ENCODE data around the gene PDGFRA. TPM values are rescaled to one million over a fixed set of nuclear protein-coding genes. Genes with fewer than 3 reads are reported as not detected.

PDGFRA gene
- 0.13 and 0.39 TPM in 2 replicates for total RNA-seq

DNA sequence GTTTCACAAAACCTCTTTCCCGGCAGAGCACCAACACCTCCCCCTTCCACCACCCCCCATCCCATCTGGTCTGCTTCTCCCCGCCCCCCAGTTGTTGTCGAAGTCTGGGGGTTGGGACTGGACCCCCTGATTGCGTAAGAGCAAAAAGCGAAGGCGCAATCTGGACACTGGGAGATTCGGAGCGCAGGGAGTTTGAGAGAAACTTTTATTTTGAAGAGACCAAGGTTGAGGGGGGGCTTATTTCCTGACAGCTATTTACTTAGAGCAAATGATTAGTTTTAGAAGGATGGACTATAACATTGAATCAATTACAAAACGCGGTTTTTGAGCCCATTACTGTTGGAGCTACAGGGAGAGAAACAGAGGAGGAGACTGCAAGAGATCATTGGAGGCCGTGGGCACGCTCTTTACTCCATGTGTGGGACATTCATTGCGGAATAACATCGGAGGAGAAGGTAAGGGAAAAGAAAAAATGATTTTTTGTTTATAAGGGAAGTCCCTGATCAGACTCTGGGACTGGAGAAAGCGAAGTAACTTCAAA is at the start of gene PDGFRA:
Gene PDGFRA (plus strand): TSS at position 333 of the 541 bp plus-strand sequence. CDS start 29,476 bp downstream, outside the sequence.
- no peak for DNase-seq (ENCODE audit: low read depth in 2 of 2)

DNA sequence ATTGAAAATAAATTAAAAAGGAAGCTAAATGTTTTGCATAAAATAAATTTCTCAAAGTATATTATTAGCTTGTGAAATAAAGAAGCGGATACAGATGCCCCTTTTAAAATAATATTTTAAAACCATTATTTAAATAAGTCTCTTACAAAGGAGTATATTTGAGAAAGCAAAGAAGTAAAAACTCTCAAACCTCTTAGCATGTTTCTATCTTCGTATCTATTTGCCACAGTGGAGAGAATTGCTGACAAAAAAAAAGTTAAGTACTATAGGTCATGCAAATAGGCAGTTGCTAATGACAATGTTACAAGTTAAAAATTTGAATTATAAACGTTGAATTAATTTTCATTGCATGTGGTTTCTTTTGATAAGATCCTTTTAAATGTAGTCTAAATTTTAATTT is 44.5 kb upstream of the PDGFRA start:
- no peak for DNase-seq (ENCODE audit: low read depth in 2 of 2)

DNA sequence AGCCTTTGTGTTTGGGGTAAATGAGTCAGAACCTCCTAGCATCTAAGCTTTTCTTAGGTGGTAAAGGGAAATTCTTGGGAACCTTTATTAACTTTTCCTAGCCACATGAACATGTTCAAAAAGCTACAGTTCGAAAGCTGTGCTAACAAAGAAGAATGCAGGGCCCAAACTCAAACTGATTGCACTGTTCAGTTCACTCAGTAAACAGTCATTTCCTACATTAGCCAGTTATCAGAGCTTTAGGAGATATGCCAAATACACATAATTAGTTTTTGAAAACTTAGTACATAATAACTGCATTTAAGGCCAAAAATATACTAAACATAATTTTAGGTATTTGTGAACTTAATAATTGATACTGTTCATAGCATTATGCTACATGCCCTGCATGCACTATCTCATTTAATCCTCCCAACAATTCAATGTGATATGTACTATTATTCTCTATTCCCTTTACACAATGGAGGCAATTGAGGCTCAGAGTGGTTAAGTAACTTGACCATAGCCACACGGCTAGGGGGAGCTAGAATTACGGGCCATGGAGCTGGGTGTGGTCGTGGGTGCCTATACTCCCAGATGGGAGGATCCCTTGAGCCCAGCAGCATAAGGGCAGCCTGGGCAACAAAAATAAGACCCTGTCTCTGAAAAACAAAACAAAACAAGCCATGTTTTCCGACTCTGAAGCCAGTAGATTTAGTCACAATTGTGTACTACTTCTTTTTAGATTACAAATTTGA is 43.9 kb upstream of the PDGFRA start:
- no peak for DNase-seq (ENCODE audit: low read depth in 2 of 2)

DNA sequence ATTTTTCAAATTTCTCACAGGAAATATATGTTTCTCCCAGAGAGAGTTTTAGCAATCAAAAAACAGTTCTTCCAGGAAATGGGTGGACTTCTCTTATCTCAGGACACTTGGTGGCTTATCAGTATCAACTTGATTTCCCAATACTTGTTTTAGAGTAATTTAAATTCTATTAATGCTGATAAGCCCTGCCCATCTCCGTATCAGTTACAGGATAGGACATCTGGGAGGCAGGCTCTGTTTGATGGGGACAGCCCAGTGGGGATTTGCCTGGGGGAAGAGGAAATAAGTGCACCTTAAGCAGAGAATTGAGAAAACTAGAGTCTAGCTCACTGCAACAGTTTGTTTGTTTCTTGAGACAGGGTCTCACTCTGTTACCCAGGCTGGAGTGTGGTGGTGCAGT is 43.2 kb upstream of the PDGFRA start:
- DNase-seq (ENCODE audit: low read depth in 2 of 2) = no peak

DNA sequence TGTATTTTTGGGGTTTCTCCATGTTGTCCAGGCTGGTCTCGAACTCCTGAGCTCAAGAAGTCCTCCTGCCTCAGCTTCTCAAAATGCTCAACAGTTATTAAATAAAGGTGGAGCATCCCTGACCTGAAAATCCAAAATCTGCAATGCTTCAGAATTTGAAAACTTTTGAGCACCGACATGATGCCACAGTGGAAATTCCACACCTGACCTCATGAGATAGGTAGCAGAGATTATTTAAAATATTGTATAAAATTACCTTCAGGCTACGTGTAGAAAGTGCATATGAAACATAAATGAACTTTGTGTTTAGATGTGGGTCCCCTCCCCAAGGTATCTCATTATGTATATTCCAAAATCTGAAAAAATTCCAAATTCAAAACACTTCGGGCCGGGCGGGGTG is 42.7 kb upstream of the PDGFRA start:
- DNase-seq (ENCODE audit: low read depth in 2 of 2) = no peak

DNA sequence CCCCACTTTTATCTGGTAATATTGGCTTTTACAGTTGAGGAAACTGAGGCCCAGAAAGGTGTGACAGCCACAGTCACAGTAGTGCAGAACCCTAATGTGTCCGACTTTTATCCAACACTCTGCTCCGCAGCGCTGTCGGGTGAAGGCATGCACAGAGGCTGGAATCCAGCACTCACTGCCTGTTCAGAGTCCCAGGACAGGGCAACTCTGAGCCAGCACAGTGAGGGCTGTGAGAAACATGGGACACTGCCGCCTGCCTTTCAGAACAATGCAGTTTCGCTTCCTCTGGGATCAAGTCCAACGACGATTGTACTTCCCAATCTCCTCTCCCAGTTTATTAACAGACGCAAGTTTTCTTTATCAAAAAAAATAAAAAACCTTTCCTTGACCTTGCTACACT is 41.9 kb upstream of the PDGFRA start:
- DNase-seq (ENCODE audit: low read depth in 2 of 2) = peak; percentile 48 to 55

DNA sequence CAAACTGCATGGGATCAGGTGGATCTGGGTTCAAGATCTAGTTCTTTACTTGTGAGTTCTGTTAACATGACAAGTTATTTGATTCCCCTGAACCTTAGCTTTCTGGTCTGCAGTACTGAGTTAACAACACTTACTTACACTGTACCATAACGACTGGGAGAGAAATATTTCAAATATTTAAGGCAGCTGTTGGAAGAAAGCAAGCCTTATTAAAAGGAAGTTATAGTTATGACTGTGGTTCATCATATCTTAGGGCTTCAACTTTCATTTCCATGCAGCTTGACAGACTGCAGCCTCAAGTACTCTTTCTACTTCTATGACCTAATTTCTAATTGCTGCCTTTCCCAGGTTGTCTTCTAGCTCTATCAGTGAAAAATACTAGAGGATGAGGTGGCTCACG is 40.0 kb upstream of the PDGFRA start:
- no peak for DNase-seq (ENCODE audit: low read depth in 2 of 2)

DNA sequence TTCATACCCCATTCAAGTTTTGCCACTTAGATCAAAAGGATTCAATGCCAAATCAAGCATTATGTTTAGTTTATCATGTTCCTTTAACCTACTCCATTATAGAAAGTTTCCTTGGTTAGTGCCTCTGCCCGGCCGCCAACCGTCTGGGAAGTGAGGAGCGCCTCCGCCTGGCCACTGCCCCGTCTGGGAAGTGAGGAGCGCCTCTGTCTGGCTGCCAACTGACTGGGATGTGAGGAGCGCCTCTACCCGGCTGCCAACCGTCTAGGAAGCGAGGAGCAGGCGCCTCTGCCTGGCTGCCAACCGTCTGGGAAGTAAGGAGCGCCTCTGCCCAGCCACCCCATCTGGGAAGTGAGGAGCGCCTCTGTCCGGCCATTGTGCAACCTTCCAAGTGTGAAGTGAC is 36.3 kb upstream of the PDGFRA start:
- no peak for DNase-seq (ENCODE audit: low read depth in 2 of 2)

DNA sequence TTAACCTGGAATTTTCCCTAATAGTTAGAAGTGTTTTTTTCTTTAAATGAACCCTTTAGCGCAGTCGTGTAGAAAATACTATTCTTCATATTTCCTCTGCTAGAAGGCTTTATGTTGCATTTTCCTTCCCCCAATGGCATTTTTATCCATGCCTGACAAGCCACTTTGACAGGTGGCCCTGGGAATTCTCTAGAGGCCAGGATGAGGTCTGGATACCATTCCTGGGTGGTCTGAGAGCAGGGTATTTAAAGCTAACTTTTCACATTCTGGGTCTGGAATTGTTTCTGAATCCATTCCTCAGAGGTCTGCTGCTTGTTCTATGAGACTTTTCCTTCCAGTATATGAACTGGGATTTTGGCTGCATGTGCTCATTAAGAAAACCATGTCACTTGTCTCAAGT is 31.2 kb upstream of the PDGFRA start:
- no peak for DNase-seq (ENCODE audit: low read depth in 2 of 2)

DNA sequence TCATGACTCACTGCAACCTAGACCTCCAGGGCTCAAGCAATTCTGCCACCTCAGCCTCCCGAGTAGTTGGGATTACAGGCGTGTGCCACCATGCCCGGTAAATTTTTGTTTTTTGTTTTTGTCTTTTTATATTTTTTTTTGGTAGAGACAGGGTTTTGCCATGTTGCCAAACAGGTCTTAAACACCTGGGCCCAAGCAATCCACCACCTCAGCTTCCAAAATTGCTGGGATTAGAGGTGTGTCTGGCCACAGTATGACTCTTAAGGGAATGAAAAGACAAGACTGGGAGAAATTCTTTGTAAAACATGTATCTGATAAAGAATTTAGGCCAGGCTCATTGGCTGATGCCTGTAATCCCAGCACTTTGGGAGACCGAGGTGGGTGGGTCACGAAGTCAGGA is 29.2 kb upstream of the PDGFRA start:
- no peak for DNase-seq (ENCODE audit: low read depth in 2 of 2)

DNA sequence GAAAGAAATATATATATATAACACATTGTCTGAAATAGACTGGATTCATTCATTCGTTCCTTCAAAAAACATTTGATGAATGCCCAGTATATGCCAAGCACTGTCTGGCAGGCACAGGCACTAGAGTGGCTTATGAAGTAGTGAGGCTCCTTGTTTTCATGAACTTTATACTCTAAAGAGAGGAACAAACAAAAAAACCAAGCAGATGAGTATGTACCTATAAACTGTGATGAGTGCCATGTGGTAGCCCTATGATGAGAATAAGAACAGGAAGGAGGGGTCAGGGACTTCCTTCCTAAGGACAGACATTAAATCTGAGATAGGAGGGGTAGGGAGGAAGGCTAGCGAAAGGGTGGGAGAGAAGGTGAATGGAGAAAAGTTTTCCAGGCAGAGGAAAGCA is 19.5 kb upstream of the PDGFRA start:
- no peak for DNase-seq (ENCODE audit: low read depth in 2 of 2)

DNA sequence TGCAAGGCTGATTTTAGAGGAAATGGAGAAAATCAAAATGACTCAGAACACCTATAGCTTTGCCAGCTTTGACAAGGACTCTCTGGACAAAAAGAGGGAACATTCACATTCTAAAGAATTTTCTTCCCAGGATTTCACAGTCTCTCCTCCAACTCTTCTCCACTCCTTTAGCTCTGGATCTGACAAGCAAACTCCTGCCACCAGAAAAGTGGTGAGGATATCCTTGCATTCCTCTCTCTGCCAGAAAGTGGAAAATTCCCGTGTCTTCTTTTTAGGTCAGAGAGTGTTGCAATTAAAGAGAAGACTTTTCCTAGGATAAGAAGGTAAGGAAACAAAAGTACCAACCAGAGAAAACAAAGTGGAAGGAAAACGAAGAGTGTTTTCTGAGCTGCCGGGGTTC is 16.1 kb upstream of the PDGFRA start:
- DNase-seq (ENCODE audit: low read depth in 2 of 2) = no peak

DNA sequence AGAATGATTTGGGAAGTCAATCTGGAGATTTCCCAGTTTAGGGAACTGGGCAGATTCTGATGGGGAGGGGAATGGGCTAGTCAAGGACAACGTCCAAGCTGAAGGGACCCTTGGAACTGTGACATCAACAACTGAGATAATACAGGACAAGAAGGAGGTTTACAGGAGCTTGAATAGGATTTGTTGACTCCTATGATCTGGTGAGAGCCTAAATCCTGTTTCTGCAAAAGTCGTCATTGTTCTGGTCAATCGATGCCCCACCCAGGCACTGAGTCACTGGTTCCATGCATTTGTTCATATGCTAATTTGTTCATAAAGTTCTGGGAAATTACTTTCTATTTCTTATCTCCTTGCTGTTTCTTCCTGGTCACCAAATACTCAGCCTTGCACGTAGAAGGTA is 15.3 kb upstream of the PDGFRA start:
- DNase-seq (ENCODE audit: low read depth in 2 of 2) = no peak

DNA sequence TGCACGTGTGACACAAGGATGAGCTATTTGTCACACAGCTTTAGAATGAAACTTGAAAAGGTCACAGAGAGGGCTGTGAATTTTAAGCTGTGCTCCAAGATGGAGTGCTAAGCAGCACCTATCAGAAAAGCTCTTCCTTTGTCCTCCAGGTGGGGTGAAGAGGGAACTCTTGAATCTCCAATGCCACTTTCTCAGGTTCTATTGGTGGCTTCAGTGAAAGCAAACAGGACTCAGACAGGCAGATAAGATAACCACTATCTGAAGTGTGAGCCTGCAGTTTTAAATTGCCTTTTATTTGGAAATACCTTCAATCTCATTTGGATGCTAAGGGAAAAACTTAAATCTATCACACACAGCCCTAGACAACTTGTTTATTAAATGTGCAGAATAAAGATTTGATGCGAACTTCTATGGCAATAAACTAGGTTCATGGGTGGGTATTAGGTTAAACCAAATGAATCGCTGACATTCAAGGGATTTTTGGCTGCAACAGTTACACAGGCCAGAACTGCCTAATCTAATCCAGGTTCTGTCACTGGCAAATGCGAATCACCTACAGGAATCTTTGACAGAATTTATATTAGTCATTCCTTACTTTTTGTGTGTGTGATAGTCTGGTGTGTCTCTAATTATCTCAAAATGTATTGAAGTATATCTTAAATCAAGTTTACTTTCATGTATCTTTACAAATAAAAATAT is 13.6 kb upstream of the PDGFRA start:
- DNase-seq (ENCODE audit: low read depth in 2 of 2) = no peak

DNA sequence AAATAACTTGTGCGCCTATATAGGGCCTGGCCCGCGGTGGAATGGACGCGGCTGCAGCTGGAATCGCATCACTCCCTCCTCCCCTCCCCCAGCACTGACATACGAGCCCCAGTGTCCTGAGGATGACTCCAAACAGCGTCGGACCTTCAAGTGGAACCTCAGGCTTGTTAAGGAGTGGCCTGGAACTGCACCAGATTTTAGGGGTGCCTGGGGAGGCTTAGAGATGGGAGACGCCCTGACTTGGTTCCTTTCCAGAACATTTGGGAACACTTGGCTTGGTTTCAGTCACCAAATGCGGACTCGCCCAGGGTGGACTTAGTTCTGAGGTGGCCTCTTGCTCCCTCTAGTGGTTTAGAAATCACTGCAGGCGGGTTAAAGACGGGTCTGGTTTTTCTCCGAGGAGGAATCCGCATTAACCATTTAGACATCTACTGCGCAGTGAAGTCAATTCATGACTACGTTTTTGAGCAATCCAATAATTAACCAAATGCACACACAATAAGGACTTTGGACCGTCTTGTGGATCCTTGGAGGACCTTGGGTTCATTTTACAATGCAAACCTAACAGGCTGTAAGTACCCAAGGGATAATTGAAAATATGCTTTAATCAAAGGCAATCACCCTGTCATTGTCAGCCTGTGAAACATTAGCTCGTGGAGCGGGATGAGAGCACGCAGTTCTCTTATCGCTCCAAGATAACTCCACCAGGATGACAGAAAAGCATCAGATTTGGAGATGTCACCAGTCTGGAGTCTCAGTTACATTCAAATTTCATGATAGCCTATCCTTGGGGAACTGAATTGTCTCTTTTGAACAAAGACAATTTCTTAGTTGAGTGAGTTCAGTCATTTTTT is 11.2 kb upstream of the PDGFRA start:
- peak; percentile 51 to 79 for DNase-seq (ENCODE audit: low read depth in 2 of 2)

DNA sequence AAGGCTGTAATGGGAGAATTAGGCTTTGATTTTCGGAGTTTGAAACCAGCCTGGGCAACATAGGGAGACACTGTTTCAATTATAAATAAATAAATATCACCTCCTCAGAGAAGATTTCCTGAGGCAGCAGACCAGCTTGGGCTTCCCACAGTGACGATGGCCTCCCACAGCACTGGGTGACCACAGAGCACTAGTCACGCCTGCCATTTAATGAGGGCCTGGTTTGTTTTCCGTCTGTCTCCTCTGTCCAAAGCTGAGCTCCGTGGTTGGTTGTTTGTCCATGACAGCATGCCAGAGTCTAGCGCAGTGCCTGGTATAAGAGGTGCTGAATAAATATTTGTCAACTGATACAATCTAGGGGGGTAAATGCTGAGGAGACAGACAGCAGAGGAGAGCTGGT is 10.4 kb upstream of the PDGFRA start:
- DNase-seq (ENCODE audit: low read depth in 2 of 2) = no peak

DNA sequence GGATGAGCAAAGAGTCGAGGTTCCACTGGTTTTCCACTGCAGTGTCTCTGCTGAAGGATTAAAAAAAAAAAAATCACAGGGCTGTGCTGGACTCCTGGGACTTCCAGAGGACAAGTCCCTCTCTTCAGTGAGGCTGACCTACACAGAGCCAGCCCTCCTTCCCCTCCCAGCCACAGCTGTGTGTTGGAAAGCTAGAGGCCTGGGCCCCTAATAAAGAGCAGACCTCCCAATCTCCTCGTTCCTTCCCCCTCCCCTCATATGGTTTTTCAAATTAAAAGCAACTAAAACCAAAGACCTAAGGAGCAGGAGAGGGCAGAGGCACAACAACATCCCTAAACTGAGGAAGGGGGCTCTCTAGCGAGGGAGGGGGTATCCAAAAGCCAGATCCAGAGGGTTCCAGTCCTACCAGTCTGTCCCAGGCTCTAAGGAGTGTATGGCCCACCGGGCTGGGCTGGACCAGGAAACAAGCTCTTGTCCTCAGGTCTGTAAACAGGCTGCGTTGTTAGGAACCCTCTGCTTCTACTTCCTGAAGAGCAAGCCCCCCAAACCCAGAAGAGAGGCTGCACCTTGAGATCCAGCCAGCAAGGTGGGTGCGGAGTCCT is 4.0 kb upstream of the PDGFRA start:
- no peak for DNase-seq (ENCODE audit: low read depth in 2 of 2)

DNA sequence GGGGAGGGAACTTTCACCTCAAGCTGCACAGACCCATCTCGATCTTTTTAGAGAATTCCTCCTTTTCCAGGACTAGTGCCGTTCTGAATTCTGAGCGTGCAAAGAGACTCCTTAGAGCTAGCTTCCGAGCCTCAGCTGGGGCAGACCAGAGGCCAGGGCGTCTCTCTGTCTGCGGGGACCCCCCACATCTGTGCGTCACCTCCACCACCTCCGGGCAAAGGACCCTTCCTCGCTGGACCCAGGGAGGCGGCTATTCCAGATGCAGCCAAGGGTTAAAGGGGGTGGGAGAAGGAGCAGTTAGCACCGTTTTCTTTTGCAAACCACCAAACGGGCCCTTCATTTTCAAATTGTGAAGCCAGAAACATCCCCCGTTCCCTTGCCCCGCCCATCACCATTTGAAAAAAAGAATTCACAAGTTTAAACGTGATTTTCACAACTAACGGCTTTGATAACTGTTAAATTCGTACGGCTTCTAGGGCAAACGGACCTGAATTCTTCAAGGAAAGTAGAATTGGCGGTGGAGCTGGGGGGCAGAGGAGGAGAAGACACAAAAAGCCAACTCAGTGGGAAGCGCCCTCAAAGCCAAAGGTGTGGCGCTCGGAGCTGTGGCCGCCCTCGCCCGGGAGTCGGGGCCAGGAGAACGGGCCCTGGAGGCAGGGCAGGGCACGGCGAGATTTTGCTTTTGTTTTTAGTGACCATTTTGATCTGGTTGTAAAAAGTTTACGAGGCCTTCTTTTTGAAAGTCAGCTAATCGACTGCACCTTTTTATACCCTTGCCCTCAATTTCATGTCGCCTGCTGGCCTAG is 3.3 kb upstream of the PDGFRA start:
- no peak for DNase-seq (ENCODE audit: low read depth in 2 of 2)

DNA sequence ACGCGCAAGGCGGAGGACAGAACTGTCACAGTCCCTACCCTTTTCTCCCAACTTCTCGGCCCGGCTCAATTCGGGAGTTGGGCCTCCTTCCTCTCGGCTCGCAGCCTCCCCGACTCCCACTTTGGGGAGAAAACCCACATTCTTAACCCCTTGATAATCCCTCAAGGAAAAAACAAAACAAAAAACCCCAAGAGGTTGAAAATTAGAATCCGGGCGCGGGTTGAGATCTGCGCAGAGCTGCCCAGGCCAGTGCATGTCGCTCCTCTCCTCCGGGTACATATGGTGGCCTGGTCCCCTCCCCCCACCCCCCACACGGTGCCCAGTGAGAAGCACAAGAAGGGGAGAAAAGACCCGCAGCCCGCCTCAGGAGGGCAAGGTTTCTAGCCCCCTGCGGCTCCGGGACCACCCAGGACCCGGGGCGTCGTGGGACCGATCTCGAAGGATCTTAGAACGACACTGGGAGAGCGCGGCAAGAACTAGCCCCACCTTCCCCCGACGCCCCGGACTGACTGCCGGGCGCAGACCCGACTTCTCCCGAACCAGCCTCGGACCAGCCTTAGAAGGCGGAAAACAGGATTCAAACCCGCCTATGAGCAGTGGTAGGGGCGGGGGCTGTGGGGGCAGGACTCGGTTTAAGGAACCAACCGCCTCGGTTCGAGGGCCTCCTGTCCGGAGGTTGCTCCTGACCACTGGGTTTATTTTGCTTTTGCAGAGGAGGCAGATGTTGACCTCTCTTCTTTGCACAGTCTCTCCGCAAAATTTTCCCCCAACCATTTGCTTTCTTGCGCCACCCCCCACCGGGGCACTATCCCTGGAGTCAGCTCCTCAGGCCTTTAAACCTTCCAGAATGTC is 2.5 kb upstream of the PDGFRA start:
- peak in 1 of 2 donors; percentile 21 for DNase-seq (ENCODE audit: low read depth in 2 of 2)
